Upper lobe of left lung (tissue), 6 donors: ENCODE data around the gene TMEM109. TPM values are rescaled to one million over a fixed set of nuclear protein-coding genes. Genes with fewer than 3 reads are reported as not detected.

Experiments
- ATAC-seq, 2 donors: fragments of 200-7000 bp; cut with Tn5 transposase; one replicate each; pipeline ENCODE4 v1.9.1; 2022; ENCODE audit warnings: mild to moderate bottlenecking in 2 of 2, moderate library complexity in 2 of 2; ENCODE audit not compliant: low FRiP score in 2 of 2
- DNase-seq, 2 donors: peaks; one replicate each; pipeline ENCODE4 v3.0.0-alpha.2; 2019 to 2020
- H3K27ac ChIP-seq, 4 donors: fragments of 200-600 bp; sonication (generic); one replicate each; pipeline ENCODE4 v1.5.1; 2016 to 2019
- H3K27me3 ChIP-seq, 4 donors: fragments of 200-600 bp; sonication (generic); one replicate each; pipeline ENCODE4 v1.5.1; 2017 to 2019
- H3K36me3 ChIP-seq, 4 donors: fragments of 200-600 bp; sonication (generic); one replicate each; pipeline ENCODE4 v1.5.1; 2016 to 2019
- H3K4me1 ChIP-seq, 4 donors: fragments of 200-600 bp; sonication (generic); one replicate each; pipeline ENCODE4 v1.5.1; 2018 to 2019
- H3K4me3 ChIP-seq, 4 donors: fragments of 200-600 bp; sonication (generic); one replicate each; pipeline ENCODE4 v1.5.1; 2017 to 2019; ENCODE audit warnings: mild to moderate bottlenecking in 2 of 4, moderate library complexity in 1 of 4
- H3K9me3 ChIP-seq, 4 donors: fragments of 200-600 bp; sonication (generic); one replicate each; pipeline ENCODE4 v1.5.1; 2018 to 2019
- EP300 ChIP-seq, 4 donors: sonication (generic); formaldehyde crosslinking; IDR thresholded peaks; one replicate each; pipeline ENCODE4 v1.5.1; 2017; ENCODE audit warnings: antibody characterized with exemption in 4 of 4, control low read depth in 2 of 4
- POLR2A ChIP-seq, 4 donors: fragments of 450-650 bp; IDR thresholded peaks; one replicate each; pipeline ENCODE4 v1.5.1; 2016 to 2017; ENCODE audit warnings: antibody characterized with exemption in 4 of 4, mild to moderate bottlenecking in 2 of 4
- POLR2AphosphoS5 ChIP-seq, 2 donors: sonication (generic); formaldehyde crosslinking; IDR thresholded peaks; one replicate each; pipeline ENCODE4 v1.5.1; 2017; ENCODE audit warnings: antibody characterized with exemption in 2 of 2
- WGBS, 2 donors: methylation state at CpG; one replicate each; pipeline ENCODE4 v1.1.5; 2017 to 2018; 5-methylcytosine and 5-hydroxymethylcytosine counted together
- total RNA-seq, 6 donors: library from RNA; depleted of rRNA in 4 of 6; stranded (reverse); fragments of >200 nt in 4 of 6; gene quantifications; one replicate each; pipeline versions ENCODE4 v1.1.0 to v1.2.1, GENCODE V29; 2016 to 2021
- TF ChIP-seq, protein P1 (sequence below), 6 experiments: fragments of 450-650 bp in 4 of 6; fragments of 200-600 bp in 2 of 6; sonication (generic) in 2 of 6; IDR thresholded peaks; one replicate each; pipeline ENCODE4 v1.5.1; 2016 to 2019; ENCODE audit warnings: antibody characterized with exemption in 6 of 6
- donor health status: DM: no; HTN: no; CAD: no; lungs with moderate emphysema.
- donor health status: DM: no; HTN: yes; CAD: no; lungs with severe emphysema.

The TMEM109 gene
- total RNA-seq, 6 donors from 2014 or later, result 27.2 to 153 (median 129) TPM

DNA sequence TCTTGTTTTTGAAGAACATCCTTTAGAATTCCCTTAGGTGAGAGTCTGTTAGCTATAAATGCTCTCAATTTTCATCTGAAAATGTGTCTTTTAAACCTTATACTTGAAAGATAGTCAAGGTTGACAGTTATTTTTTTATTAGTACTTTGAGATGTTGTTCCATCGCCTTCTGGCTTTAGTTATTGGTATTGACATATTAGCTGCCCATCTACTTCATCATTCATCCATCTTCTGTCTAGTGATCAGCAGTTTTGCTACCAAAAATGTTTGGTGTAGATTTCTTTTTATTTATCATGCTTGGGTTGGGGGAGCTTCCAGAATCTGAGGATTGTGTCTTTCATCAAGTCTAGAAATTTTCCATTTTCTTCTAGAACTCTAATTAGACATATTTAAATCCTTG, 54.3 kb downstream of the TMEM109 start:
- Histone ChIP-seq H3K4me3 (no peak overlapping the region), H3K9me3 (peaks cover 0 to 4% (median 0%) of the 10 kb centered on the region in 4 donors), H3K4me1 (peaks cover 0 to 7% (median 2%) of the 10 kb centered on the region in 4 donors), H3K27ac (no peak overlapping the region), H3K27me3 (no peaks in the 10 kb centered on the region), H3K36me3 (no peaks in the 10 kb centered on the region)
- WGBS, 2 donors, result 42 to 96% methylated on average over 1 of the region's 1 CpG
- DNase-seq (no peak), ATAC-seq (no peak)
- TF ChIP-seq POLR2A (IDR thresholded peaks at IDR 0.05) (no peak), POLR2AphosphoS5 (IDR thresholded peaks at IDR 0.05) (no peak), EP300 (IDR thresholded peaks at IDR 0.05) (no peak)
- TF ChIP-seq, protein P1, sequence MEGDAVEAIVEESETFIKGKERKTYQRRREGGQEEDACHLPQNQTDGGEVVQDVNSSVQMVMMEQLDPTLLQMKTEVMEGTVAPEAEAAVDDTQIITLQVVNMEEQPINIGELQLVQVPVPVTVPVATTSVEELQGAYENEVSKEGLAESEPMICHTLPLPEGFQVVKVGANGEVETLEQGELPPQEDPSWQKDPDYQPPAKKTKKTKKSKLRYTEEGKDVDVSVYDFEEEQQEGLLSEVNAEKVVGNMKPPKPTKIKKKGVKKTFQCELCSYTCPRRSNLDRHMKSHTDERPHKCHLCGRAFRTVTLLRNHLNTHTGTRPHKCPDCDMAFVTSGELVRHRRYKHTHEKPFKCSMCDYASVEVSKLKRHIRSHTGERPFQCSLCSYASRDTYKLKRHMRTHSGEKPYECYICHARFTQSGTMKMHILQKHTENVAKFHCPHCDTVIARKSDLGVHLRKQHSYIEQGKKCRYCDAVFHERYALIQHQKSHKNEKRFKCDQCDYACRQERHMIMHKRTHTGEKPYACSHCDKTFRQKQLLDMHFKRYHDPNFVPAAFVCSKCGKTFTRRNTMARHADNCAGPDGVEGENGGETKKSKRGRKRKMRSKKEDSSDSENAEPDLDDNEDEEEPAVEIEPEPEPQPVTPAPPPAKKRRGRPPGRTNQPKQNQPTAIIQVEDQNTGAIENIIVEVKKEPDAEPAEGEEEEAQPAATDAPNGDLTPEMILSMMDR (IDR thresholded peaks at IDR 0.05), result no peak

DNA sequence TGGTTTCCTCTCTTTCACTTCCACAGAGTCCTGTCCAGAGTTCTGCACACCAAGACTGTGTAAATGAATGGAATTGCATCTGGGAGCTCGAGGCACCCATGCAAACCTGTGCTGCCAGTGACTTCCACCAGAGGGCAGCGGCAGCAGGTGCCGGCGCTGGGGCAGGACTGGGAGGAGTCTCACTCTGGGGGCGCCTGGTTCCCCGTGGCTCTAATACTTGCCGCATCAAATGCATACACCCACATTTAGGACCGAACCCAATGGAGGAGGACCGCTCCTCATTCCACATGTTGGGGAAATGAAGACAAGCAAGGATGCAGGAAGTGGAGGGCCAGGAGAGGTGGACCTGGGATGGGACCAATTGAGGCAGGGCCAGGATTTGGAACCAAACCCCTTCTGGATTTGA, 56.4 kb downstream of the TMEM109 start:
- no peaks in the 10 kb centered on the region for H3K36me3 ChIP-seq
- no peaks in the 10 kb centered on the region for H3K27me3 ChIP-seq
- H3K4me1 ChIP-seq, result peaks cover 0 to 7% (median 2%) of the 10 kb centered on the region in 4 donors
- peaks cover 0 to 4% (median 0%) of the 10 kb centered on the region in 4 donors for H3K9me3 ChIP-seq
- no peak for TF ChIP-seq EP300 (IDR thresholded peaks at IDR 0.05)
- TF ChIP-seq, protein P1 (IDR thresholded peaks at IDR 0.05), result peak; percentile 82 to 92 (median 90)
- DNase-seq (peak; percentile 49 to 86), ATAC-seq (peak; percentile 74 to 83)
- WGBS, 2 donors, result 12 to 35% methylated on average over 4 to 9 of the region's 9 CpGs
- H3K4me3 ChIP-seq, result no peak overlapping the region
- no peak overlapping the region for H3K27ac ChIP-seq

DNA sequence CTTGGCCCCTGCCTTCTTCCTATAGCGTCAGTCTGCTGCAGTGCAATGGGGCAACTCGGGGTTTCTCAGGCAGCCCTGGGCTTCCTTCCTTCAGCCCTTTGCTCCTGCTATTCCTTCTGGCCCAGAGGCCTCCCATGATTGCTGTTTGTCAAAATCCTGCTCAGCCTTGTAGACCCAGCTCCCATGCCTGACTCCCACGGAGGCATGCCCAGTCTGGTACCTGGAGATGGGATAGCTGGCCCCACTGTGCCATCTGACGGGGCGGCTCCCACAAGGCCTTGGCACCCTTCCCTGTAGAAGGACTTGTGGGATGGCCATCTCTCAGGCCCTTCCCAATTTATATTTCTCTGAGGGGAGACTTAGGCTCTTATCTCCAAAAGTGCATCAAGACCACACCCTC, 56.9 kb downstream of the TMEM109 start:
- DNase-seq (no peak), ATAC-seq (no peak)
- Histone ChIP-seq H3K27ac (no peak overlapping the region), H3K4me3 (no peak overlapping the region), H3K9me3 (peaks cover 0 to 4% (median 0%) of the 10 kb centered on the region in 4 donors), H3K4me1 (peaks cover 0 to 7% (median 2%) of the 10 kb centered on the region in 4 donors), H3K27me3 (no peaks in the 10 kb centered on the region), H3K36me3 (no peaks in the 10 kb centered on the region)
- WGBS, 2 donors, result 79 to 86% methylated on average over 2 to 5 of the region's 5 CpGs
- TF ChIP-seq EP300 (IDR thresholded peaks at IDR 0.05) (no peak), POLR2AphosphoS5 (IDR thresholded peaks at IDR 0.05) (no peak), POLR2A (IDR thresholded peaks at IDR 0.05) (no peak)
- TF ChIP-seq, protein P1 (IDR thresholded peaks at IDR 0.05), result no peak

DNA sequence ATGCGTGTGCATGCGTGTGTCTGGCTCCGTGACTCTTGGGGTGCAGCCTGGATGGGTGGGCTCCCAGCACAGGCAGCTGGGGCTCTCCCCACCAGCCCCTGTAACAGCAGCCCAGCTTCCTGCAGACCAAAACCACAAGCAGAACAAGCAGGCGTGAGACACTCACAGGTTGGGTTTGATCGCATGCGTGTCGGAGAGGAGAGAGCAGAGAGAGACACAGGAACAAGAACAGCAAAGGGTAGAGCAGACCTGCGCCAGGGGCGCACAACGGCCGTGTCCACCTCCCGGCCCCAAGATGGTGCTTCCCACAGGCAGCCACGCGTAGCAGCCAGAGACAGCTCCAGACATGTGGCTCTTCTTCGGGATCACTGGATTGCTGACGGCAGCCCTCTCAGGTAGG, 57.6 kb downstream of the TMEM109 start, which contains the start of gene CD6:
Gene CD6 (plus strand): TSS at position 161 of the 400 bp plus-strand sequence. CDS start 186 bp downstream, at position 347.
- DNase-seq (peak in 1 of 2 donors; percentile 58), ATAC-seq (peak in 1 of 2 donors; percentile 13)
- Histone ChIP-seq H3K4me3 (peak within 1 kb of the TSS in 3 of 4 donors; percentile 23 to 36 (median 34)), H3K27ac (peak within 1 kb of the TSS in 2 of 4 donors; percentile 66 to 72), H3K4me1 (peaks cover 0 to 7% (median 2%) of the 10 kb centered on the region in 4 donors), H3K36me3 (no peaks in the 10 kb centered on the region), H3K9me3 (peaks cover 0 to 4% (median 0%) of the 10 kb centered on the region in 4 donors), H3K27me3 (no peaks in the 10 kb centered on the region)
- TF ChIP-seq POLR2A (IDR thresholded peaks at IDR 0.05), result peak in 1 of 4 donors; percentile 45
- TF ChIP-seq POLR2AphosphoS5 (IDR thresholded peaks at IDR 0.05), result no peak
- 63 to 68% methylated on average over 14 to 16 of the region's 16 CpGs for WGBS, 2 donors

DNA sequence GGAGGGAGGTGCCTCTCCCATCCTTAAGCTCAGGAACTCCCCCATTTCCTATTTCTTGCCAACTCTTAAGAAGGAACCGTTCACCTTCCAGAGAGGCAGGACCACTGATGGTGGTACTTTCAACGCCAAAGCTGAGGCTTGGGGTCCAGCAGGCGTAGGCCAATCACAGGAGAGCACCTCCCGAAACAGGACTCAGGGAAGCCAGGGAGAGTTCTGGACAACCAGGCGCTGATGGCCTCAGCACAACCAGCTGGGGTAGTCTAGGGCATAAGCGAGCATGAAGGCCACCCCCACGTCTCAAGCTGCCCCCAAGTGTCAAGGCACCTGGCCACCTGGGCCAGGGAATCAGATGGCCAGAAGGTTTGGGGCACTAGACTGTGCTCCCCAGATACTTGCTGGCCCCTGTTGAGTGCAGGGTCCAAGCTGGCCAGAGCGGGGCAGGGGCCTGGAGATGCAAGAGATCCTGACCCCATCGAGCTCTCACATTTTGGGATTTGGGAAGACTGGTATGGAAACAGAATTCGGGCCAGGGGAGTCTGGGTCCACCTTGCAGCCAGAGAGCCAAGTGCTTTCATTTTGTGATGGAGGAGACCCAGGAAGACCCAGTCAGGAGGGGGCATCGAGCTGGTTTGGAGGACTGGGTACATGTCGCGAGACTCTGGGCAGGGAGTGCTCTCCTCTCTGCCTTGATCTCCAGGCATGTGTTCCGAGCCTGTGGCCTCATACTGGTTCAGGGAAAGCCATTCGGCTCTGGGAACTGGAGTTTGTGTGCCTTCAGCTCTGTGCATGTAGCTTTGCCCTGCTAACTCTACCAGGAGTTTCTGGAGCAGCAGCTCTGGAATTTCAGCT, 58.4 kb downstream of the TMEM109 start:
- ATAC-seq, result no peak
- TF ChIP-seq, protein P1 (IDR thresholded peaks at IDR 0.05), result no peak
- no peak for TF ChIP-seq POLR2A (IDR thresholded peaks at IDR 0.05)
- no peak for TF ChIP-seq EP300 (IDR thresholded peaks at IDR 0.05)
- no peak for TF ChIP-seq POLR2AphosphoS5 (IDR thresholded peaks at IDR 0.05)
- Histone ChIP-seq H3K4me3 (peak overlapping the region in 3 of 4 donors; percentile 23 to 36 (median 34)), H3K27me3 (no peaks in the 10 kb centered on the region), H3K27ac (peak overlapping the region in 2 of 4 donors; percentile 66 to 72), H3K36me3 (no peaks in the 10 kb centered on the region), H3K9me3 (peaks cover 0 to 4% (median 0%) of the 10 kb centered on the region in 4 donors), H3K4me1 (peaks cover 0 to 7% (median 2%) of the 10 kb centered on the region in 4 donors)
- WGBS, 2 donors, result 77 to 85% methylated on average over 9 to 15 of the region's 15 CpGs
- DNase-seq, result no peak
